ENCODE data around the gene DIABLO.

The DIABLO gene

GRCh38 chr12:122199484-122200355, 26.1 kb downstream of the DIABLO start:
- H4K20me1 ChIP-seq (ENCODE audit: control insufficient read depth, insufficient read depth, low read depth, low read length), result no peaks in the 10 kb centered on the region
- H3K4me1 ChIP-seq (ENCODE audit: control insufficient read depth, low read length), result peaks cover 27% of the 10 kb centered on the region
- TF ChIP-seq, protein P1, sequence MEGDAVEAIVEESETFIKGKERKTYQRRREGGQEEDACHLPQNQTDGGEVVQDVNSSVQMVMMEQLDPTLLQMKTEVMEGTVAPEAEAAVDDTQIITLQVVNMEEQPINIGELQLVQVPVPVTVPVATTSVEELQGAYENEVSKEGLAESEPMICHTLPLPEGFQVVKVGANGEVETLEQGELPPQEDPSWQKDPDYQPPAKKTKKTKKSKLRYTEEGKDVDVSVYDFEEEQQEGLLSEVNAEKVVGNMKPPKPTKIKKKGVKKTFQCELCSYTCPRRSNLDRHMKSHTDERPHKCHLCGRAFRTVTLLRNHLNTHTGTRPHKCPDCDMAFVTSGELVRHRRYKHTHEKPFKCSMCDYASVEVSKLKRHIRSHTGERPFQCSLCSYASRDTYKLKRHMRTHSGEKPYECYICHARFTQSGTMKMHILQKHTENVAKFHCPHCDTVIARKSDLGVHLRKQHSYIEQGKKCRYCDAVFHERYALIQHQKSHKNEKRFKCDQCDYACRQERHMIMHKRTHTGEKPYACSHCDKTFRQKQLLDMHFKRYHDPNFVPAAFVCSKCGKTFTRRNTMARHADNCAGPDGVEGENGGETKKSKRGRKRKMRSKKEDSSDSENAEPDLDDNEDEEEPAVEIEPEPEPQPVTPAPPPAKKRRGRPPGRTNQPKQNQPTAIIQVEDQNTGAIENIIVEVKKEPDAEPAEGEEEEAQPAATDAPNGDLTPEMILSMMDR (IDR thresholded peaks at IDR 0.05; ENCODE audit: low read depth, low read length, poor library complexity, severe bottlenecking), result no peak
- no peak for TF ChIP-seq EZH2phosphoT487 (IDR thresholded peaks at IDR 0.05; ENCODE audit: borderline replicate concordance, low read length)
- H3K4me3 ChIP-seq (ENCODE audit: low read length), result no peak overlapping the region
- no peaks in the 10 kb centered on the region for H3K9me3 ChIP-seq (ENCODE audit: control insufficient read depth, insufficient read depth, low read length)
- no peaks in the 10 kb centered on the region for H3K9me2 ChIP-seq (replicated peaks; ENCODE audit: control insufficient read depth, low read length)
- no peaks in the 10 kb centered on the region for H3K79me2 ChIP-seq (ENCODE audit: control insufficient read depth, low read length)
- no peaks in the 10 kb centered on the region for H3K36me3 ChIP-seq (ENCODE audit: control insufficient read depth, low read length)
- no peak overlapping the region for H3K27ac ChIP-seq (ENCODE audit: low read depth, low read length)
- peaks cover 36% of the 10 kb centered on the region for H3K27me3 ChIP-seq (ENCODE audit: control insufficient read depth, low read length)
- peaks cover 5% of the 10 kb centered on the region; the same call in 1 of the 2 replicates for H3F3A ChIP-seq (ENCODE audit: control insufficient read depth, insufficient read depth)
- no peak overlapping the region for H3K4me2 ChIP-seq (ENCODE audit: low read length)

DNA sequence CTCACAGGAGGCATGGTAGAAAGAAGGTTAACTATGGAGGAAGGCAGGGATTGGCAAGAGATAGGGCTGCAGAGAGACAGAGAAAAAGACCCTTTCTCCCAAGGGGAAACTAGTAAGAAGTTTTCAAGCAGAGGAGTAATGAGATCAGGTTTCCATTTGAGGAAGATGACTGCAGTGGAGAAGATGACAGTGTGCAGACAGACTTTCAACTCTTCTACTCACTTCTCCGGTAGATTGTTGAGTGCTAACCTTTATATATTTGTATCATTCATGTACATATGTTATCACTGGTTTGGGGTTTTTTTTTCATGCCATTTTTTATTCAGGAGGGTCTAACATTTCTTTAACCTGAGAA, 28.3 kb downstream of the DIABLO start:
- H3K4me3 ChIP-seq (ENCODE audit: low read length), result no peak overlapping the region
- no peak overlapping the region for H3K27ac ChIP-seq (ENCODE audit: low read depth, low read length)
- H3K4me2 ChIP-seq (ENCODE audit: low read length), result no peak overlapping the region
- peaks cover 5% of the 10 kb centered on the region; the same call in 1 of the 2 replicates for H3F3A ChIP-seq (ENCODE audit: control insufficient read depth, insufficient read depth)
- H3K4me1 ChIP-seq (ENCODE audit: control insufficient read depth, low read length), result peaks cover 12% of the 10 kb centered on the region
- no peaks in the 10 kb centered on the region for H4K20me1 ChIP-seq (ENCODE audit: control insufficient read depth, insufficient read depth, low read depth, low read length)
- no peaks in the 10 kb centered on the region for H3K9me2 ChIP-seq (replicated peaks; ENCODE audit: control insufficient read depth, low read length)
- H3K79me2 ChIP-seq (ENCODE audit: control insufficient read depth, low read length), result no peaks in the 10 kb centered on the region
- no peaks in the 10 kb centered on the region for H3K9me3 ChIP-seq (ENCODE audit: control insufficient read depth, insufficient read depth, low read length)
- TF ChIP-seq EZH2phosphoT487 (IDR thresholded peaks at IDR 0.05; ENCODE audit: borderline replicate concordance, low read length), result no peak
- TF ChIP-seq, protein P1 (IDR thresholded peaks at IDR 0.05; ENCODE audit: low read depth, low read length, poor library complexity, severe bottlenecking), result no peak
- no peaks in the 10 kb centered on the region for H3K36me3 ChIP-seq (ENCODE audit: control insufficient read depth, low read length)
- peaks cover 16% of the 10 kb centered on the region for H3K27me3 ChIP-seq (ENCODE audit: control insufficient read depth, low read length)

GRCh38 chr12:122195405-122195804, 30.4 kb downstream of the DIABLO start:
- Histone ChIP-seq H3K9me2 (replicated peaks; ENCODE audit: control insufficient read depth, low read length) (no peaks in the 10 kb centered on the region), H3K4me3 (ENCODE audit: low read length) (no peak overlapping the region), H3K36me3 (ENCODE audit: control insufficient read depth, low read length) (no peaks in the 10 kb centered on the region), H3K4me2 (ENCODE audit: low read length) (no peak overlapping the region), H3K4me1 (ENCODE audit: control insufficient read depth, low read length) (peaks cover 12% of the 10 kb centered on the region), H3K9me3 (ENCODE audit: control insufficient read depth, insufficient read depth, low read length) (no peaks in the 10 kb centered on the region), H3K27me3 (ENCODE audit: control insufficient read depth, low read length) (peaks cover 5% of the 10 kb centered on the region), H3K27ac (ENCODE audit: low read depth, low read length) (no peak overlapping the region), H4K20me1 (ENCODE audit: control insufficient read depth, insufficient read depth, low read depth, low read length) (no peaks in the 10 kb centered on the region), H3K79me2 (ENCODE audit: control insufficient read depth, low read length) (no peaks in the 10 kb centered on the region), H3F3A (ENCODE audit: control insufficient read depth, insufficient read depth) (no peaks in the 10 kb centered on the region; the same call in 1 of the 2 replicates)
- TF ChIP-seq, protein P1 (IDR thresholded peaks at IDR 0.05; ENCODE audit: low read depth, low read length, poor library complexity, severe bottlenecking), result no peak
- TF ChIP-seq EZH2phosphoT487 (IDR thresholded peaks at IDR 0.05; ENCODE audit: borderline replicate concordance, low read length), result no peak

All from DOHH2 (cell line).